Ishikawa (cell line): ENCODE measurements around the gene SCG3.
A peak's percentile ranks its signal among the peaks of the same experiment; 100 is the strongest.

Source experiments
- CEBPB ChIP-seq: IDR thresholded peaks from 2 replicates; pipeline ENCODE4 v1.6.1; 2012
- CREB1 ChIP-seq: IDR thresholded peaks from 2 replicates; pipeline ENCODE4 v1.6.1; 2012; ENCODE audit warnings: low read depth
- EGR1 ChIP-seq: IDR thresholded peaks from 2 replicates; pipeline ENCODE4 v1.6.1; 2012
- EP300 ChIP-seq: IDR thresholded peaks from 2 replicates; pipeline ENCODE4 v1.6.1; 2012; ENCODE audit warnings: borderline replicate concordance
- FOXM1 ChIP-seq: IDR thresholded peaks from 2 replicates; pipeline ENCODE4 v1.6.1; 2012; ENCODE audit warnings: low read depth, borderline replicate concordance
- MAX ChIP-seq: IDR thresholded peaks from 2 replicates; pipeline ENCODE4 v1.6.1; 2012
- NFIC ChIP-seq: IDR thresholded peaks from 2 replicates; pipeline ENCODE4 v1.6.1; 2012
- RAD21 ChIP-seq: IDR thresholded peaks from 2 replicates; pipeline ENCODE4 v1.6.1; 2012; ENCODE audit warnings: low read depth
- TAF1 ChIP-seq: IDR thresholded peaks from 2 replicates; pipeline ENCODE4 v1.6.1; 2012; ENCODE audit warnings: low read depth, mild to moderate bottlenecking
- TCF12 ChIP-seq: IDR thresholded peaks from 2 replicates; pipeline ENCODE4 v1.6.1; 2012; ENCODE audit warnings: low read depth
- TEAD4 ChIP-seq: IDR thresholded peaks from 2 replicates; pipeline ENCODE4 v1.6.1; 2012
- YY1 ChIP-seq: IDR thresholded peaks from 2 replicates; pipeline ENCODE4 v1.6.1; 2012; ENCODE audit warnings: low read depth
- ZBTB7A ChIP-seq: IDR thresholded peaks from 2 replicates; pipeline ENCODE4 v1.6.1; 2012; ENCODE audit warnings: low read depth
- TF ChIP-seq, protein P1 (sequence below): IDR thresholded peaks from 2 replicates; pipeline ENCODE4 v1.6.1; 2012; ENCODE audit warnings: low read depth, mild to moderate bottlenecking
- TF ChIP-seq, protein P2 (sequence below): IDR thresholded peaks from 2 replicates; pipeline ENCODE4 v1.6.1; 2012

Gene SCG3

DNA sequence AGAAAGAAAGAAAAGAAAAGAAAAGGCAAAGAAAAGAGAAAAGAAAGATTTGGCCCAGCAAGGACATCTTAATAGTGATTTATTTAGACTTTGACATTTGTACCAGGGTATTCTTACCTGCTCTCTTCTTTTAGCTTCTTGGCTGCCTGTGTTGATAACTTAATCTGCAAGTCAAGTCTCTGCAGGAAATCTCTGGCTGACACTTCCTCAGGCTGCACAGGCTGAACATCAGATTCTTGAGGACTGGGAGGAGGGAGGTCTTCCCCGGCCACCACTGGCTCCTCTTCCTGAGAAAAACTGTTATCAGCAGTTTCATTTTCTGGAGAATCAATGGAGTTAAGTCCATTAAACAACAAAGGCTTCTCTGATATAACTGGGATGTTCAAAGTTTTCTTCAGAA lies 43.4 kb downstream of the SCG3 start:
- no peak for TF ChIP-seq EP300
- TF ChIP-seq TAF1: no peak
- no peak for TF ChIP-seq CEBPB
- no peak for TF ChIP-seq NFIC
- TF ChIP-seq TCF12: no peak
- no peak for TF ChIP-seq ZBTB7A
- TF ChIP-seq, protein P1, sequence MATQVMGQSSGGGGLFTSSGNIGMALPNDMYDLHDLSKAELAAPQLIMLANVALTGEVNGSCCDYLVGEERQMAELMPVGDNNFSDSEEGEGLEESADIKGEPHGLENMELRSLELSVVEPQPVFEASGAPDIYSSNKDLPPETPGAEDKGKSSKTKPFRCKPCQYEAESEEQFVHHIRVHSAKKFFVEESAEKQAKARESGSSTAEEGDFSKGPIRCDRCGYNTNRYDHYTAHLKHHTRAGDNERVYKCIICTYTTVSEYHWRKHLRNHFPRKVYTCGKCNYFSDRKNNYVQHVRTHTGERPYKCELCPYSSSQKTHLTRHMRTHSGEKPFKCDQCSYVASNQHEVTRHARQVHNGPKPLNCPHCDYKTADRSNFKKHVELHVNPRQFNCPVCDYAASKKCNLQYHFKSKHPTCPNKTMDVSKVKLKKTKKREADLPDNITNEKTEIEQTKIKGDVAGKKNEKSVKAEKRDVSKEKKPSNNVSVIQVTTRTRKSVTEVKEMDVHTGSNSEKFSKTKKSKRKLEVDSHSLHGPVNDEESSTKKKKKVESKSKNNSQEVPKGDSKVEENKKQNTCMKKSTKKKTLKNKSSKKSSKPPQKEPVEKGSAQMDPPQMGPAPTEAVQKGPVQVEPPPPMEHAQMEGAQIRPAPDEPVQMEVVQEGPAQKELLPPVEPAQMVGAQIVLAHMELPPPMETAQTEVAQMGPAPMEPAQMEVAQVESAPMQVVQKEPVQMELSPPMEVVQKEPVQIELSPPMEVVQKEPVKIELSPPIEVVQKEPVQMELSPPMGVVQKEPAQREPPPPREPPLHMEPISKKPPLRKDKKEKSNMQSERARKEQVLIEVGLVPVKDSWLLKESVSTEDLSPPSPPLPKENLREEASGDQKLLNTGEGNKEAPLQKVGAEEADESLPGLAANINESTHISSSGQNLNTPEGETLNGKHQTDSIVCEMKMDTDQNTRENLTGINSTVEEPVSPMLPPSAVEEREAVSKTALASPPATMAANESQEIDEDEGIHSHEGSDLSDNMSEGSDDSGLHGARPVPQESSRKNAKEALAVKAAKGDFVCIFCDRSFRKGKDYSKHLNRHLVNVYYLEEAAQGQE: no peak
- TF ChIP-seq CREB1: no peak
- no peak for TF ChIP-seq MAX
- TF ChIP-seq, protein P2, sequence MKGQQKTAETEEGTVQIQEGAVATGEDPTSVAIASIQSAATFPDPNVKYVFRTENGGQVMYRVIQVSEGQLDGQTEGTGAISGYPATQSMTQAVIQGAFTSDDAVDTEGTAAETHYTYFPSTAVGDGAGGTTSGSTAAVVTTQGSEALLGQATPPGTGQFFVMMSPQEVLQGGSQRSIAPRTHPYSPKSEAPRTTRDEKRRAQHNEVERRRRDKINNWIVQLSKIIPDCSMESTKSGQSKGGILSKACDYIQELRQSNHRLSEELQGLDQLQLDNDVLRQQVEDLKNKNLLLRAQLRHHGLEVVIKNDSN: no peak
- no peak for TF ChIP-seq EGR1
- no peak for TF ChIP-seq YY1

GRCh38 chr15:51726302-51727073 lies 45.2 kb downstream of the SCG3 start:
- TF ChIP-seq, protein P2: no peak
- TF ChIP-seq EGR1: no peak
- no peak for TF ChIP-seq TCF12
- TF ChIP-seq MAX: 0 out of 2 replicates have a peak, but pooled peaks have one; percentile 23
- TF ChIP-seq NFIC: 0 out of 2 replicates have a peak, but pooled peaks have one; percentile 10
- TF ChIP-seq EP300: peak; percentile 36; the same call in 1 of the 2 replicates

- TF ChIP-seq YY1 (no peak), TEAD4 (no peak), EGR1 (no peak), ZBTB7A (no peak), MAX (no peak), EP300 (no peak), NFIC (no peak), TCF12 (no peak), CREB1 (no peak), TAF1 (no peak), RAD21 (no peak), CEBPB (no peak), FOXM1 (no peak)
- TF ChIP-seq, protein P1: no peak
- TF ChIP-seq, protein P2: no peak
Observed at GRCh38 chr15:51727141-51727897, 46.0 kb downstream of the SCG3 start.

GRCh38 chr15:51731549-51732267 lies 50.4 kb downstream of the SCG3 start:
- TF ChIP-seq FOXM1: no peak
- no peak for TF ChIP-seq CEBPB
- TF ChIP-seq, protein P1: no peak
- TF ChIP-seq EP300: no peak
- no peak for TF ChIP-seq TCF12
- no peak for TF ChIP-seq CREB1
- TF ChIP-seq NFIC: no peak
- no peak for TF ChIP-seq YY1
- TF ChIP-seq, protein P2: no peak
- no peak for TF ChIP-seq ZBTB7A
- no peak for TF ChIP-seq TAF1
- TF ChIP-seq EGR1: no peak
- no peak for TF ChIP-seq MAX
